DOHH2 (cell line): ENCODE data around the gene PPARA.

Experiments
- H3F3A ChIP-seq: fragments of 200-600 bp; sonication (generic), shearing (Covaris generic); 2 replicates; pipeline ENCODE4 v1.6.0; 2016; ENCODE audit warnings: antibody characterized with exemption, mild to moderate bottlenecking; ENCODE audit not compliant: control insufficient read depth, insufficient read depth
- H3K27ac ChIP-seq: fragments of 200-600 bp; sonication (generic); 2 replicates; pipeline ENCODE4 v1.5.1; 2014; ENCODE audit warnings: low read depth, mild to moderate bottlenecking, low read length, moderate library complexity
- H3K27me3 ChIP-seq: fragments of 200-600 bp; sonication (generic); 2 replicates; pipeline ENCODE4 v1.6.1; 2014; ENCODE audit warnings: mild to moderate bottlenecking, low read length, mixed read lengths; ENCODE audit not compliant: control insufficient read depth
- H3K36me3 ChIP-seq: fragments of 200-600 bp; sonication (generic); 2 replicates; pipeline ENCODE4 v1.6.1; 2014; ENCODE audit warnings: mild to moderate bottlenecking, low read length, moderate library complexity, mixed read lengths; ENCODE audit not compliant: control insufficient read depth
- H3K4me1 ChIP-seq: fragments of 200-600 bp; sonication (generic); 2 replicates; pipeline ENCODE4 v1.6.1; 2014; ENCODE audit warnings: mild to moderate bottlenecking, low read length, mixed read lengths; ENCODE audit not compliant: control insufficient read depth
- H3K4me2 ChIP-seq: fragments of 200-600 bp; sonication (generic); 2 replicates; pipeline ENCODE4 v1.6.0; 2014; ENCODE audit warnings: mild to moderate bottlenecking, low read length, moderate library complexity
- H3K4me3 ChIP-seq: fragments of 200-600 bp; sonication (generic); 2 replicates; pipeline ENCODE4 v1.5.1; 2014; ENCODE audit warnings: mild to moderate bottlenecking, low read length, mixed read lengths
- H3K79me2 ChIP-seq: fragments of 200-600 bp; sonication (generic); 2 replicates; pipeline ENCODE4 v1.6.1; 2014; ENCODE audit warnings: mild to moderate bottlenecking, low read length, mixed read lengths; ENCODE audit not compliant: control insufficient read depth
- H3K9me2 ChIP-seq: fragments of 200-600 bp; sonication (generic); replicated peaks from 2 replicates; pipeline ENCODE4 v1.6.1; 2014; ENCODE audit warnings: mild to moderate bottlenecking, low read length, mixed read lengths; ENCODE audit not compliant: control insufficient read depth
- H3K9me3 ChIP-seq: fragments of 200-600 bp; sonication (generic); 2 replicates; pipeline ENCODE4 v1.6.1; 2014; ENCODE audit warnings: antibody characterized with exemption, low read length, mixed read lengths; ENCODE audit not compliant: control insufficient read depth, insufficient read depth
- H4K20me1 ChIP-seq: fragments of 200-600 bp; sonication (generic); 2 replicates; pipeline ENCODE4 v1.6.0; 2014; ENCODE audit warnings: low read depth, mild to moderate bottlenecking, antibody characterized with exemption, low read length, moderate library complexity; ENCODE audit not compliant: control insufficient read depth, insufficient read depth
- CTCF ChIP-seq: fragments of 200-600 bp; sonication (generic); IDR thresholded peaks from one replicate; pipeline ENCODE4 v1.5.1; 2014; ENCODE audit warnings: antibody characterized with exemption, mild to moderate bottlenecking, low read depth, low read length; ENCODE audit not compliant: poor library complexity, severe bottlenecking
- EZH2phosphoT487 ChIP-seq: fragments of 200-600 bp; sonication (generic); IDR thresholded peaks from 2 replicates; pipeline ENCODE4 v1.6.1; 2017; ENCODE audit warnings: borderline replicate concordance, mild to moderate bottlenecking, antibody characterized with exemption, low read length, moderate library complexity, mixed read lengths

Gene PPARA

GRCh38 chr22:46250783-46251125, 100.4 kb downstream of the PPARA start:
- Histone ChIP-seq H3K79me2 (peaks cover 19% of the 10 kb centered on the region), H3K9me3 (no peaks in the 10 kb centered on the region), H4K20me1 (no peaks in the 10 kb centered on the region), H3K4me3 (peak overlapping the region; percentile 81), H3K4me1 (peaks cover 34% of the 10 kb centered on the region), H3K36me3 (no peaks in the 10 kb centered on the region), H3K27ac (0 out of 2 replicates have a peak overlapping the region, but pooled peaks have one; percentile 75), H3K4me2 (peak overlapping the region; percentile 94), H3K27me3 (no peaks in the 10 kb centered on the region), H3K9me2 (no peaks in the 10 kb centered on the region), H3F3A (no peaks in the 10 kb centered on the region)
- TF ChIP-seq CTCF (no peak), EZH2phosphoT487 (no peak)

GRCh38 chr22:46251266-46251665, 100.9 kb downstream of the PPARA start:
- Histone ChIP-seq H3K4me1 (peaks cover 34% of the 10 kb centered on the region), H3F3A (no peaks in the 10 kb centered on the region), H3K9me2 (no peaks in the 10 kb centered on the region), H3K27ac (no peak overlapping the region), H3K9me3 (no peaks in the 10 kb centered on the region), H3K36me3 (no peaks in the 10 kb centered on the region), H3K27me3 (no peaks in the 10 kb centered on the region), H3K79me2 (peaks cover 19% of the 10 kb centered on the region), H3K4me3 (peak overlapping the region; percentile 81), H3K4me2 (peak overlapping the region; percentile 94), H4K20me1 (no peaks in the 10 kb centered on the region)
- TF ChIP-seq EZH2phosphoT487: no peak
- no peak for TF ChIP-seq CTCF

- Histone ChIP-seq H3K4me1 (peaks cover 34% of the 10 kb centered on the region), H3K4me3 (peak overlapping the region; percentile 81), H3K9me3 (no peaks in the 10 kb centered on the region), H3F3A (no peaks in the 10 kb centered on the region), H3K4me2 (peak overlapping the region; percentile 94), H4K20me1 (no peaks in the 10 kb centered on the region), H3K9me2 (no peaks in the 10 kb centered on the region), H3K79me2 (peaks cover 19% of the 10 kb centered on the region), H3K27me3 (no peaks in the 10 kb centered on the region), H3K27ac (no peak overlapping the region), H3K36me3 (no peaks in the 10 kb centered on the region)
- no peak for TF ChIP-seq EZH2phosphoT487
- no peak for TF ChIP-seq CTCF
These were observed 101.6 kb downstream of the PPARA start for GRCh38 chr22:46251816-46252380.
